NCI-H1092 treated with DMSO at 0.1 percent for 48 hours (cell line): ENCODE measurements around the gene ZBTB1.
"Not testable (repeated sequence)": the region's sequence is repeated elsewhere in the genome, so short reads cannot be mapped to it uniquely, and the experiment has no call there.

ENCODE experiments used
- DNase-seq: peaks from one replicate; lab custom pipeline; 2025; lab: John Stamatoyannopoulos, UW

ZBTB1 gene

DNA sequence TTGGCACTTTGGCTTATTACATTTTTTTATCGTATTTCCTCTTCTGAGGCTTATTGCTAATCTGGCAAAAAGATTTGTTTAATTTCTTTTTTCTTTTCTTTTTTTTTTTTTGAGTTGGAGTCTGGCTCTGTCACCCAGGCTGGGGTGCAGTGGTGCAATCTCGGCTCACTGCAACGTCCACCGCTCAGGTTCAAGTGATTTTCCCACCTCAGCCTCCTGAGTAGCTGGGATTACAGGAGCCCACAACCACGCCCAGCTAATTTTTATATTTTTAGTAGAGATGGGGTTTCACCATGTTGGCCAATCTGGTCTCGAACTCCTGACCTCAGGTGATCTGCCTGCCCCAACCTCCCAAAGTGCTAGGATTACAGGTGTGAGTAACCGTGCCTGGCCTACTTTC is 65.1 kb downstream of the ZBTB1 start:
- not testable (repeated sequence) for DNase-seq

DNA sequence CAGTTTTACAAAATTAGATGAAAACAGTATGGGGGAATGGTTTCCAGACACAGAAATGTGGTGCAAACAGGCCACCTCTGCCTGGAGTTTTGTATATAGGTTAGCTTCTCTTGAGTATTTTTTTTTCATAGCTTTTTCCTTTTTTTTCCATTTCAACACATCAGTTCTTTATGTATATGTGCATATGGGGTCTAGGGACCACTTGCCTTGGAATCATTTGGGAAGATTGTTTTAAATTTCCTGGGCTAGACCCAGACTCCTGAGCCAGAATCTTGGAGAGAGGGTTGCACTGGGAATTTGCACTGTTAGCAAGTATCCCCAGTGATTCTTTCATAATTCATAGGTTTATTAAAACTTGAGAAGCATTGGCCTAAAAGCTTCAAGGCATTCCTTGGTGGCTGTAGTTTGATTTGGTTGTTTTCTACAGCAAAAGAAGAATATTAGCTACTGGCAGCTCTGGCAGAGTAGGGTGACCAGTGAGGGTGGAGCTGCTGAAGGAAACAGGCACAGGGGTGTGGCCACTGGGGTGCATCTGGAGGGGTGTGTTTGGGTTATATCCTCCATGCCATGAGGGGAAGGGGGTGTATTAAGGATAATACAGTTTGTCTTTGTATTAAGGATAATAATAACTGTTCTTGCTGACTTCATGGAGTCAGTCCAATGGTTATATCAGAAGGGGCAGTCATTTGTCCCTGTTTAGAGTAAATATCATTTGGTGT is 68.0 kb downstream of the ZBTB1 start:
- DNase-seq: no peak

DNA sequence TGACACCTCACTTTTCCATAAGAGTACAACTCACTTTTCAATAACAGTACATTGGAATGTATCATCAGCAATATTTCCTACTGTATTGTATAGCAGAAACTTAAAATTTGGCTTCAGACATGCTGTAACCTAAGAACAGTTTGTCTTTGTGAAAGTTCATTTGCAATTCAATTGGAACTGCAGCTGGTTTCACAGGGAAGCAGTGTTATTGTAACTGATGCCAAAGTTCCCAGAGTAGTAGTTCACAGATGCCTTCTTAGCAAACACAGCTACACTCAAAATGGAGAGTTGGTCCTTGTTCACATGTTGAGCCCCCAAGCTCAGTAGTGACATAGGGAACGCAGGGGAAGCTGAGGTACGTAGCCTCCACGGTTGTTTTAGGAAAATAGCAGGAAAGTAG is 68.5 kb downstream of the ZBTB1 start:
- DNase-seq: no peak
